Transverse colon (tissue), 4 donors: ENCODE results near the gene RSRC1. TPM values are rescaled to one million over a fixed set of nuclear protein-coding genes. Genes with fewer than 3 reads are reported as not detected.

Experiments
- DNase-seq: peaks from one replicate; pipeline ENCODE4 v3.0.0-alpha.2; 2019
- H3K27ac ChIP-seq, 4 donors: fragments of 200-600 bp; sonication (generic); 2 replicates each; pipeline ENCODE4 v1.5.1; 2016 to 2018; ENCODE audit warnings: inconsistent platforms in 4 of 4
- H3K27me3 ChIP-seq: fragments of 200-600 bp; sonication (generic); 2 replicates; pipeline ENCODE4 v1.5.1; 2017; ENCODE audit warnings: inconsistent platforms
- H3K36me3 ChIP-seq, 4 donors: fragments of 200-600 bp; sonication (generic); 2 replicates each; pipeline ENCODE4 v1.5.1; 2017 to 2019; ENCODE audit warnings: inconsistent platforms in 4 of 4
- H3K4me1 ChIP-seq, 4 donors: fragments of 200-600 bp; sonication (generic); 2 replicates each; pipeline ENCODE4 v1.5.1; 2017 to 2020; ENCODE audit warnings: inconsistent platforms in 4 of 4
- H3K4me3 ChIP-seq, 4 donors: fragments of 200-600 bp; sonication (generic); 1 replicate in 1 of 4; 2 replicates in 3 of 4; pipeline versions ENCODE4 v1.5.1 to v1.6.1; 2017 to 2019; ENCODE audit warnings: inconsistent platforms in 4 of 4
- H3K9me3 ChIP-seq, 2 donors: fragments of 200-600 bp; sonication (generic); 2 replicates each; pipeline ENCODE4 v1.5.1; 2017 to 2019; ENCODE audit warnings: inconsistent platforms in 2 of 2
- CTCF ChIP-seq, 5 experiments: fragments of 200-600 bp in 3 of 5; fragments of 450-650 bp in 2 of 5; sonication (generic) in 3 of 5; IDR thresholded peaks; 1 replicate in 2 of 5; 2 replicates in 3 of 5; pipeline ENCODE4 v1.5.1; 2016 to 2017; ENCODE audit warnings: antibody characterized with exemption in 5 of 5, inconsistent platforms in 3 of 5, mild to moderate bottlenecking in 2 of 5, moderate library complexity in 1 of 5
- EP300 ChIP-seq: sonication (generic); formaldehyde crosslinking; IDR thresholded peaks from one replicate; pipeline ENCODE4 v1.6.1; 2017; ENCODE audit warnings: antibody characterized with exemption, low read depth
- POLR2A ChIP-seq: fragments of 450-650 bp; IDR thresholded peaks from one replicate; pipeline ENCODE4 v1.6.1; 2016; ENCODE audit warnings: antibody characterized with exemption, mild to moderate bottlenecking, moderate library complexity
- POLR2AphosphoS5 ChIP-seq, 3 donors: sonication (generic); formaldehyde crosslinking; IDR thresholded peaks; one replicate each; pipeline ENCODE4 v1.6.1; 2016; ENCODE audit warnings: antibody characterized with exemption in 3 of 3
- WGBS, 2 donors: methylation state at CpG; one replicate each; pipeline ENCODE4 v1.1.5; 2018; ENCODE audit warnings: low coverage in 1 of 2; 5-methylcytosine and 5-hydroxymethylcytosine counted together
- in situ Hi-C, 4 donors: fragments of 200-750 bp; cut with MboI; loops; one replicate each; pipeline versions ENCODE4 v1.15.0 to v1.15.1; 2017; ENCODE audit warnings: low sequenced_read_pairs in 3 of 4, low pct_ligation_motif_present in 1 of 4, low pct_unique_long_range_greater_than_20kb in 1 of 4
- intact Hi-C: fragments of 100-400 bp; cut with DNase I; formaldehyde crosslinking; loops from one replicate; pipeline ENCODE4 v1.15.1; 2023; ENCODE audit warnings: low total_unique reads
- total RNA-seq, 4 donors: library from RNA; depleted of rRNA; stranded (reverse); fragments of >200 nt; gene quantifications; one replicate each; pipeline ENCODE4 v1.1.0, GENCODE V29; 2016

RSRC1 gene
- total RNA-seq, 4 donors from 2014 or later, result 5.6 to 65.1 (median 37.1) TPM

- H3K4me3 ChIP-seq, result no peak overlapping the region
- no peak for TF ChIP-seq EP300
- no peak for TF ChIP-seq POLR2AphosphoS5 (IDR thresholded peaks at IDR 0.05)
- TF ChIP-seq POLR2A, result no peak
- no peak for TF ChIP-seq CTCF (IDR thresholded peaks at IDR 0.05)
- DNase-seq, result no peak
- no peaks in the 10 kb centered on the region for H3K27me3 ChIP-seq
- no peak overlapping the region for H3K27ac ChIP-seq
- H3K9me3 ChIP-seq, result no peaks in the 10 kb centered on the region
- H3K4me1 ChIP-seq, result no peaks in the 10 kb centered on the region
- H3K36me3 ChIP-seq, result no peaks in the 10 kb centered on the region
- intact Hi-C loops, result no loop called here
- in situ Hi-C loops, result no loop called here
- WGBS, 2 donors, result 72 to 80% methylated on average over 2 to 3 of the region's 3 CpGs
These were observed 148.7 kb downstream of the RSRC1 start for GRCh38 chr3:158258619-158259018.

GRCh38 chr3:158260392-158260791 lies 150.5 kb downstream of the RSRC1 start:
- 93% methylated on average over 4 of the region's 4 CpGs; no CpG with 5 or more reads in 1 of the 2 donors for WGBS, 2 donors
- in situ Hi-C loops (no loop called here), intact Hi-C loops (no loop called here)
- Histone ChIP-seq H3K4me3 (no peak overlapping the region), H3K4me1 (no peaks in the 10 kb centered on the region), H3K9me3 (peaks cover 0 to 2% of the 10 kb centered on the region in 2 donors), H3K27ac (no peak overlapping the region), H3K27me3 (no peaks in the 10 kb centered on the region), H3K36me3 (no peaks in the 10 kb centered on the region)
- no peak for DNase-seq
- TF ChIP-seq CTCF (IDR thresholded peaks at IDR 0.05), result no peak
- TF ChIP-seq POLR2AphosphoS5 (IDR thresholded peaks at IDR 0.05), result no peak
- no peak for TF ChIP-seq POLR2A
- no peak for TF ChIP-seq EP300

GRCh38 chr3:158261371-158261991 lies 151.6 kb downstream of the RSRC1 start:
- TF ChIP-seq POLR2A, result no peak
- no peak for TF ChIP-seq EP300
- no peak for TF ChIP-seq CTCF (IDR thresholded peaks at IDR 0.05)
- TF ChIP-seq POLR2AphosphoS5 (IDR thresholded peaks at IDR 0.05), result no peak
- Histone ChIP-seq H3K9me3 (peaks cover 7 to 10% of the 10 kb centered on the region in 2 donors), H3K4me3 (no peak overlapping the region), H3K4me1 (no peaks in the 10 kb centered on the region), H3K27me3 (no peaks in the 10 kb centered on the region), H3K36me3 (peaks cover 0 to 6% (median 0%) of the 10 kb centered on the region in 4 donors), H3K27ac (no peak overlapping the region)
- 81 to 95% methylated on average over 2 to 4 of the region's 4 CpGs for WGBS, 2 donors
- in situ Hi-C loops, result no loop called here
- DNase-seq, result no peak
- intact Hi-C loops, result no loop called here

- no peak for DNase-seq
- Histone ChIP-seq H3K36me3 (peaks cover 0 to 16% (median 4%) of the 10 kb centered on the region in 4 donors), H3K4me1 (no peaks in the 10 kb centered on the region), H3K9me3 (peaks cover 17 to 30% of the 10 kb centered on the region in 2 donors), H3K4me3 (no peak overlapping the region), H3K27me3 (no peaks in the 10 kb centered on the region), H3K27ac (no peak overlapping the region)
- TF ChIP-seq CTCF (IDR thresholded peaks at IDR 0.05) (no peak), POLR2A (no peak), POLR2AphosphoS5 (IDR thresholded peaks at IDR 0.05) (no peak), EP300 (no peak)
- intact Hi-C loops, result no loop called here
- in situ Hi-C loops, result no loop called here
These were observed 155.0 kb downstream of the RSRC1 start for GRCh38 chr3:158264894-158265293.
